GM19372 (cell line): ENCODE data around the gene CHST11.

Experiments used
- ATAC-seq: cut with Tn5 transposase; IDR thresholded peaks from one replicate; pipeline ENCODE4 v1.9.1; 2021; ENCODE audit warnings: mild to moderate bottlenecking, low read depth, moderate library complexity; ENCODE audit not compliant: unreplicated experiment

The CHST11 gene

DNA sequence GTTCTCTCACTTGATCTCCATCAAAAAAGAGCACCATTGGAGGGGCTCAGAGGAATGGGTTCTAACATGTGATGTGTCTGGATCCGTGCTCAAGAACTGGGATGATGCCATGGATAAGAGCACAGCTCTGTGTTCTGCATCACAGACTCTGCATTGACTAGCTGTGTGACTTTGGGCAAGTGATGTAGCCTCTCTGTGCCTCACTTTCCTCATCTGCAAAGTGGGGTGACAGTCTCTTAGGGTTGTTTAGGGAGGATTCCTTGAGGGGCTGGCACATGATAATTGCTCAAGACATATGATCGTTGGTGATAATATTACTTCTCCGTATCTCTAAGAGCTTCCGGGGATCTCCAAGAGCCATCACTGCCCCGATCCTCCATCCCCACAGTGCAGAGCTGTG, 202.3 kb downstream of the CHST11 start:
- no peak for ATAC-seq

- ATAC-seq: no peak
Measured at GRCh38 chr12:104662203-104662602, 205.5 kb downstream of the CHST11 start.

- ATAC-seq: no peak
Measured at GRCh38 chr12:104662908-104663307, 206.2 kb downstream of the CHST11 start.

DNA sequence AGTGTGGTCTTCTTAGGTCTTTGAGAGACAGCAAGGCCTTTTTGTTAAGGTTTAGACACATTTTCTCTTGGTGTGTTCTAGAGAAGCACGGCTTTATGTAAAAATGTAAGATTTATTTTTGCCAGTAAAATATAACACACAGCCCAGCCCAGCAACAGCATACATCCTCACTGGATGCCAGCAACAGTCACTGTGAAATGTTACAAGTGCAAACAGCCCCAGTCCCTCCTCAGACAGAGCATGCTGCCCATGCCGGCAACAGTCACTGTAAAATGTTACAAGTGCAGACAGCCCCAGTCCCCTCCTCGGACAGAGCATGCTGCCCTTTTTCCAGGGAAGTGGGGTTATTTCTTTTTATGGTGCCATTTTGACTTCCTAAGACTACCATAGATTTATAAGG, 207.6 kb downstream of the CHST11 start:
- no peak for ATAC-seq

GRCh38 chr12:104665296-104665695, 208.5 kb downstream of the CHST11 start:
- ATAC-seq: no peak

- ATAC-seq: no peak
Measured at GRCh38 chr12:104667139-104667538, 210.4 kb downstream of the CHST11 start.

- no peak for ATAC-seq
Measured at GRCh38 chr12:104668274-104668718, 211.5 kb downstream of the CHST11 start.

DNA sequence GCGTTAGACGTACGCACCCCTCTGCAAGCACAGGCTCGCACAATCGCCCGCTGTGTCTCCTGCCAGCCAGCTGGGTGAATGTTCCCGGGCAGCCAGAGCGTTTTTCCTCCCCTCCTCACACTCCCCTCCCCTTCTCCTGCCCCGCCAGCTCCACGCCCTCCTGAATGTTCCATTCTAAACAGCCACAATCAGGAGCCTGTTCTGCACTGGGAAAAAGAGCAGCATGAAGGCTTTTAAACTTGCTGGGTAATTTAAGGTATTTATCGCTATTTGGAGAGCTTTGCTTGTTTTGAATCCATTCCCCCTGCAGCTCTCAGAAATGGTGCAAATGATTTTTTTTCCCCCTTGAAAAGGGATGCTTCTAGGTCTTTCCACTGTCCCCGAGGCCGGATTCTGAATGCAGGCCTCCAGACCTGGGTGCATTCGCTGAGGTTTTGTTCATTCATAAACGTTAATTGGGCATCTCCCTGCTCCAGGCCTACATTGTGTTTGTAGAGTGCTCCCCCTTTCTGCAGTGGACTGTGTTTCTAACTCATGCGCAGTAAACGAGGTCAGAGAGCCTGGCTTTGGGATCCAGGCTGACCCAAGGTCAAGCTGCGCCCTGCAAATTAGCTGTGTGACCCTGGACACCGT, 212.5 kb downstream of the CHST11 start:
- ATAC-seq: no peak

DNA sequence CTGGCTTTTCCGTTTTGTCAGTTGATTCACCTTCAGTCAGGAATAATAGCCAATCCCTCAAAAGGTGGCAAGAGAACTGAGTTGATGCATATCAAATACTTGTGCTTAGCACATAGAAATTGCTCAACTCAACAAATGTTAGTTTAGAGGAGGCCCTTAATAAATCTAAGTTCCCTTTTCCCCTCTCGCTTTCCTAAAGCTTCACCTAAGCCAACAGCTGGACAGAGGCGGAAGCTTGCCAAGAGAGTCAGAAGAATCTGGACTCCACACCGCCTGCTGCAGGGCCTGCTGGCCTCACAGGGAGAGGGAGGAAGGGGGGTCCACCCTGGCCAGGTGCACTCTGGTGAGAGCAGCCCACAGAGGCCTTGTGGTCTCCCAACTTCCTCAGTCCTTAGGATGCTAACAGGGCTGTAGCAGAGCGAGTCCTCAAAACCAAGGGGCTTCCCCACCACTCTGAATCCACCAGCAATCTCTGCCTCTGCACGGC, 213.1 kb downstream of the CHST11 start:
- peak; percentile 50 for ATAC-seq

DNA sequence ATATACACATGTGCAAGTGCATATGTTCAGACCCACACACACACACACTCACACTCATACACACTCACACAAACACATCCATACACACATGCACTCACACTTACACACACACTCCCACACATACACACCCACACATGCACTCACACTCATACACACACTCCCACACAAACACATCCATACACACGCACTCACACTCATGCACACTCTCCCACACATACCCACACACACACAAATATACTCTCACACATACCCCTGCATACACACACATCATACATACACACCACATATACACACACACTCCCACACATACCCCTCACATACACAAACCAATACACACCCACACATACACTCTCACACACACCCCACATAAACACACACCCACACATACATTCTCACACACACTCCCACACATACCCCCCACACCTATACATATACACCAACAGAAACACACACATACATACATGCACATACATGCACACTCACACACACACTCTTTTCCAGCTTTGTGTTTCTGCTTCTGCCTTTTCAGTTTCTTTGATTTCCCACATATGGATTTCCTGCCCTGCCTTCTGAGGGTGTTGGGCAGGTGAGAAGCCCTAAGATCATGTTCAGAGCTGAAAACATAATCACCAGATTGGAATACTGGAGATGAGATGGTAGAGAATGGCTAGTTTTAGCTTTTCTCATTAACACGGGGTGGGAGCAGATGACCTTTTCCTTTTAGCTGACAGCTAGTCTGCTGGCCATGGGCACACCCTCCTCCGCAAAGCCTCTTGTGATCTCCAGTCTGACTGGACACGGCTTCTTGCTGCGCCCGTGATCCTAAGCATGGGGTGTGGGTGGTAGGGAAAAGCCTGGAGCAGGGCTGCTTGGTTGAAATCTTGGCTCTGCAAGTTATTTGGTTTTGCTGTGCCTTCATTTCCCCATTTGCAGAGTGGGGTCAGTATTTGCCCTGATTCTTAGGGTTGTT, 214.0 kb downstream of the CHST11 start:
- ATAC-seq: no peak

DNA sequence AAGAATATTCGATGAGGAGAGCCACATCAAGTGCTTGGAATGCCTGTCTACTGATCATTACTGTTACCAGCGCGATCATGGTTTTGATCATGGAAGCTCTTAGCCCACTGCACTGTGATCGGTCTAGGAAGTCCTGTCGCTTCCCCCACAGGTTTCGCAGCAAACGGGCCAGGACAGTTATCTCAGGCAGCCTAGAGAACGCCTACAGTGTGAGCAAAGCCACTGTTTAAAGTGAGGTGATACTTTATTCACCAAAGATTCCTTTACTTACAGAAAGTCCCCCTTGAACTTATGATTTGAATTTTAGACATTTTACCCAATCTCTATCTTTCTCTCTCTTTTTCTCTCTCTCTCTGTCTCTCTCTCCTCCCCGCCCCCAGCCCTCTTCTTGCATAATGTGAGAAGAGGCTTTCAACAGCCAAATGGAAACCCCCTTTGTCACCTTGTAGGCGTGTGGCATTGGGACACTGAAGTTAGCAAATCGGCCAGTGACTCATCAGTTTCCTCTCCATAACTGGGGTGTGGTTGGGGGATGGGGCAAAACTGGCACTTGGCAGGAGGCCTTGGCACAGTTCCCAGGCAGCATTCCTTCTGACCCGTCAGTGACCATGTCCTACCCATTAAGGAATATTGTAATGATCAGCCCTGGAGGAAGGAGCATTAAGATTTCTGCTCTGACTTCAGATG, 214.8 kb downstream of the CHST11 start:
- peak; percentile 63 for ATAC-seq

- ATAC-seq: no peak
Measured at GRCh38 chr12:104672096-104672445, 215.3 kb downstream of the CHST11 start.

DNA sequence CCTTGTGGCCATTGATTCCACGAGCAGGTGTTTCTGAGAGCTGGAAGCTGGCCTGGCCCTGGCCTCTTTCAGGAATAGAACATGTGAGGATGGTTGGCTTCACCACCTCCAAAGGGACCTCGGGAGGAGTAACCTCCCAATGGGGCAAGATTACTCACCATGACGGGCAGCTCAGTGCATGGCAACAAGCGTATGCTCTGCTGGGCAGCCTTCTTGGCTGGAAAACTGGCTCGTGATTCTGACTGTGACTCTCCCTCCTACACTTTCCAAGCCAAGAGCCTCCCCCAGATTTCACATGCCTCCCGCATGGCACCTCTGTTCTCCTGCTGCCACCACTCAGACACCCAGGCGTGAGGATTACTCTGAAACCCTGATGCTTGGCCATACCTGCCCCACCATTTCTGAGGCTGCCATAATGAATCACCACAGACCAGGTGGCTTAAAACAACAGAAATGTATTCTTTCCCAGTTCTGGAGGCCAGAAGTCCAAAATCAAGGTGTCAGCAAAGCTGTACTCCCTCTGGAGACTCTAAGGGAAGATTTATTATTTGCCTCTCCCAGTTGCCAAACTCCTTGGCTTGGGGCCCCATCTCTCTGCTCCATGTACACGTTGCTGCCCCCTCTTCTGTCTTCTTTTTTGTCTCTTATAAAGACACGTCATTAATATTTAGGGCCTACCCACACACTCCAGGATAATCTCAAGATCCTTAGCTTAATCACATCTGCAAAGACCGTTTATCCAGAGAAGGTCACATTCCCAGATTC, 215.9 kb downstream of the CHST11 start:
- no peak for ATAC-seq

DNA sequence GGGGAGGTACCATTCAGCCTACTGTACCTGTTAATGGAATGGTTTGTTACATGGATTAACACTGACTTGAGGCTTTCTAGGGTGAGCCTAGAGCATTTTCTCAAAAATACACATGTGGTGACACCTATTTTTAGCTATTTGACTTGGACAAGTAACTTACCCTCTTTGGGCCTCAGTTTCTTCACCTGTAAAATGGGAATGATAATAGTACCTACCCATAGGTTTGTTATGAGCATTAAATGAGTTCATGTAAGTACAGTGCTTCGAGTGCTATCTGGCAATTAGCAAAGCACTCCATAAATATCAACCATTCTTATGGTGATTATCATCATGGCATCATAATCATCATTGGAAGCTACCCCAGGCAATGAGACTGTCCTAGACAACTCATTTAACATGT, 216.5 kb downstream of the CHST11 start:
- ATAC-seq: no peak

DNA sequence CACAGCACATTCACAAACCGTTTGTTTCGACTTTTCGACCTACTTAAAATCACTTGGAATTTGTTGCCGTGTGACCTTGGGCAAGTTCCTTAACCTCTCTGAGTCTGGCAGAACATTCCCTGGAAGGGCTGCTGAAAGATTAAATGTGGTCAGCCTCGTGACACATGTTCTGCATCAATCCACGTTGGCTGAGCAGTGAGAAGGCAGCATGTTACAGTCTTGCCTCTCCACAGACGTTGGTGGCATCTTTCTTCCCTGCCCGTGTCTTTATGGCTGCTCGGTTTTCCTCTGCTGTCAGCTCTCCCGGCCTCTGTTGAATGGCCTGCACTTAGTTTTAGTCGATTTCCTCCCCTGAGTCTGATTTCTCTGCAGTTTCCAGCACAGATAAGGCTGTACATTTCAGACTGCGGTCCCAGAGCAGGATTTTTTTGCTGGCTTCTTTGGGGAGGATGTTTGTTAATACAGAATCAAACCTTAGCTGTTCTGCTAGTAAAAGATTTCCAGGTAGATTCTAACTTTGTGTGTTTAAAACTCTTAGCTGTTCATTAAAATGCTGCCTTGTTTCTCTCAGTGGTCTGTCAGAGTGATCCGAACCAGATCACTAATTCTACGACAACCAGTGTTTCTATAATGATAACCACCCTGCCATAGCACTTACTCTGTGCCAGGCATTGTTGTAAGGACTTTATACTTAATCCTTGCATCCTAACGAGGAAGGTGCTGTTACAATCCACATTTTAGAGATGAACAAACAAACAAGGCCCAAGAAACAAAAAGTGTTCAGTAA, 217.1 kb downstream of the CHST11 start:
- ATAC-seq: no peak

GRCh38 chr12:104676636-104677035, 219.9 kb downstream of the CHST11 start:
- ATAC-seq: no peak

DNA sequence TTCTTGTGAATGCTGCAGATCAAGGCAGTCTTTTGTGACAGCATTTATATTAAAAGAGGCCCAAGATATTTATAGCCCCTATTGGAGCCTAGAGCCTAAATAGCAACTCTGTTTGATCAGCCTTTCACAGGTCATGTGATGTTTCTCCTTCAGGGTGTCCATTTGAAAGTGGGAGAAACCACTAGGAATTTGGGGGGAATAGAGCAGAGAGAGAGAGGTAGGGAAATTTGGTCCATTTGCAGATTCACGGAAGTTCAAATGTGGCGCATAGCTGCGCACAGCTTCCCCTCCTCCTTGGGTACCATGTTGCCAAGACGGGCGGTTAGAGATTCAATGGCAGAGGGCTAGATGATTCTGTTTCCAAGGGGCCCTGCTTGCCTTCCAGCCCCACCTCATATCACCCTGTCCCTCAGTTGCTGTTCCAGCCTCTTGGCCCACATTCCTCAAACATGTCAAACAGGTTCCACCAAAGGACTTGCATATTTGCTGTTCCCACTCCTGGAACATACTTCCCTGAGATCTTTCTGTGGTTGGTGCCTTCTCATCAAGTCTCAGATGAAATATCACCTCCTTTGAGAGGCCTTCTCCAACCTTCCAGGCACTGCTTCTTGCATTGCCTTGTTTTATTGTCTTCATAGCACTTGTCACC, 220.8 kb downstream of the CHST11 start:
- ATAC-seq: no peak

GRCh38 chr12:104680070-104680469, 223.3 kb downstream of the CHST11 start:
- ATAC-seq: no peak

GRCh38 chr12:104680491-104680890, 223.7 kb downstream of the CHST11 start:
- no peak for ATAC-seq
